Endothelial cell of umbilical vein (primary cell): ENCODE data around the gene SPINK1.

ENCODE experiments used
- EZH2 ChIP-seq: IDR thresholded peaks from 2 replicates; pipeline ENCODE4 v1.6.1; 2012; ENCODE audit warnings: borderline replicate concordance, low read depth, mild to moderate bottlenecking, moderate library complexity, low read length, inconsistent platforms; ENCODE audit not compliant: severe bottlenecking
- JUN ChIP-seq: IDR thresholded peaks from 2 replicates; pipeline ENCODE4 v1.6.1; 2011; ENCODE audit warnings: borderline replicate concordance, low read depth; ENCODE audit not compliant: insufficient read length, insufficient read depth
- MAX ChIP-seq: IDR thresholded peaks from 2 replicates; pipeline ENCODE4 v1.6.1; 2011; ENCODE audit not compliant: insufficient read depth, insufficient read length
- MYC ChIP-seq: IDR thresholded peaks from one replicate; pipeline ENCODE4 v1.6.1; 2011; ENCODE audit warnings: mild to moderate bottlenecking, low read depth, low read length
- POLR2A ChIP-seq: IDR thresholded peaks from 2 replicates; pipeline ENCODE4 v1.6.1; 2012; ENCODE audit warnings: low read depth, mild to moderate bottlenecking, control low read depth, low read length
- POLR2AphosphoS5 ChIP-seq: IDR thresholded peaks from 2 replicates; pipeline ENCODE4 v1.6.1; 2012; ENCODE audit warnings: low read depth, mild to moderate bottlenecking, control low read depth, low read length, moderate library complexity; ENCODE audit not compliant: insufficient read depth
- TF ChIP-seq, protein P1 (sequence below), 2 donors: IDR thresholded peaks; 1 replicate in 1 of 2; 2 replicates in 1 of 2; pipeline ENCODE4 v1.5.1; 2011; ENCODE audit warnings: low read length in 2 of 2, mild to moderate bottlenecking in 2 of 2, moderate library complexity in 2 of 2, control low read depth in 1 of 2, inconsistent platforms in 1 of 2, low read depth in 1 of 2; ENCODE audit not compliant: insufficient read depth in 1 of 2; ENCODE audit errors: extremely low read depth in 1 of 2

DNA sequence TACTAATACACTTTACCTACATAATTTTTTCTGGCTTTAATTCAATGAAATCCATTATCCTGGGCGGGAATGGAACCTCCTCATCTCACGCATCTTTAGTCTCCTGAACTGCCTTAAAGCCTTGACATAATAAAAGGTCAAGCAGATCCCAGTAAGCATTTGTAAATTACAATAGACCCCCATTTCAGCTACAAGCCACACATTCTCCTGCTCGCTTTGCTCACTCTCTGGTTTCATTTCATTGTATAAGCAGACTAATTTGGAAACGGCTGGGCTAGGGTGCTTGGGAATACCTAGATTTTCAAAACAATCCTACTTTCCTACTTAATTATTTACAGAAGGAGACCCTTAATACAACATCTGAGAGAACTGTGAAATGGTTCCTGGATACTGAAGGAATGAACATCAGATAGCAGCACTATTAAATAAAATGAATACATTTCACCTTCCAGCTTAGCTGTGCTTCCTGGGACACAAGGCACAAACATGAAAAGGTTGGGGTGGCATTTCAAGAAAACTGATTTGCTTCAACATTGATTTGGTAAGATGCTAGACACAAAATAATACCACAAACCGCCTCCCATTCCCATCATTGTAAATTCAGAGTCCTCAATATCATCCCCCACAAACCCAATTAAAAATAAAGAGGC is 50.4 kb downstream of the SPINK1 start:
- TF ChIP-seq EZH2 (no peak), POLR2AphosphoS5 (no peak), POLR2A (no peak), MAX (no peak), MYC (no peak), JUN (no peak)
- TF ChIP-seq, protein P1, sequence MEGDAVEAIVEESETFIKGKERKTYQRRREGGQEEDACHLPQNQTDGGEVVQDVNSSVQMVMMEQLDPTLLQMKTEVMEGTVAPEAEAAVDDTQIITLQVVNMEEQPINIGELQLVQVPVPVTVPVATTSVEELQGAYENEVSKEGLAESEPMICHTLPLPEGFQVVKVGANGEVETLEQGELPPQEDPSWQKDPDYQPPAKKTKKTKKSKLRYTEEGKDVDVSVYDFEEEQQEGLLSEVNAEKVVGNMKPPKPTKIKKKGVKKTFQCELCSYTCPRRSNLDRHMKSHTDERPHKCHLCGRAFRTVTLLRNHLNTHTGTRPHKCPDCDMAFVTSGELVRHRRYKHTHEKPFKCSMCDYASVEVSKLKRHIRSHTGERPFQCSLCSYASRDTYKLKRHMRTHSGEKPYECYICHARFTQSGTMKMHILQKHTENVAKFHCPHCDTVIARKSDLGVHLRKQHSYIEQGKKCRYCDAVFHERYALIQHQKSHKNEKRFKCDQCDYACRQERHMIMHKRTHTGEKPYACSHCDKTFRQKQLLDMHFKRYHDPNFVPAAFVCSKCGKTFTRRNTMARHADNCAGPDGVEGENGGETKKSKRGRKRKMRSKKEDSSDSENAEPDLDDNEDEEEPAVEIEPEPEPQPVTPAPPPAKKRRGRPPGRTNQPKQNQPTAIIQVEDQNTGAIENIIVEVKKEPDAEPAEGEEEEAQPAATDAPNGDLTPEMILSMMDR (IDR thresholded peaks at IDR 0.05; ENCODE audit: extremely low read depth in 1 of 2, insufficient read depth in 1 of 2, low read depth in 1 of 2, low read length in 2 of 2), result no peak
